Effector memory CD4-positive, alpha-beta T cell (primary cell): Measurements from ENCODE around the gene LIN52.
A peak's percentile ranks its signal among the peaks of the same experiment; 100 is the strongest.

ENCODE experiments used
- DNase-seq, 3 donors: peaks; one replicate each; pipeline ENCODE4 v3.0.0-alpha.2; 2020
- H3K27ac ChIP-seq: 2 replicates; pipeline ENCODE4 v1.7.0; 2013; ENCODE audit warnings: mild to moderate bottlenecking, low read length, moderate library complexity; ENCODE audit not compliant: insufficient read depth, poor library complexity, severe bottlenecking
- H3K27me3 ChIP-seq: replicated peaks from 2 replicates; pipeline ENCODE4 v1.7.0; 2013; ENCODE audit warnings: mild to moderate bottlenecking, low read length; ENCODE audit not compliant: insufficient read depth, control insufficient read depth, poor library complexity, severe bottlenecking
- H3K36me3 ChIP-seq: 2 replicates; pipeline ENCODE4 v1.7.0; 2013; ENCODE audit warnings: mild to moderate bottlenecking, low read length, moderate library complexity; ENCODE audit not compliant: control insufficient read depth, insufficient read depth
- H3K4me1 ChIP-seq: 2 replicates; pipeline ENCODE4 v1.7.0; 2013; ENCODE audit warnings: low read length, mild to moderate bottlenecking; ENCODE audit not compliant: control insufficient read depth, insufficient read depth, poor library complexity, severe bottlenecking
- H3K4me3 ChIP-seq: 2 replicates; pipeline ENCODE4 v1.7.0; 2013; ENCODE audit warnings: low read length, low read depth, mild to moderate bottlenecking; ENCODE audit not compliant: insufficient read depth, poor library complexity, severe bottlenecking
- H3K9me3 ChIP-seq: 2 replicates; pipeline ENCODE4 v1.7.0; 2013; ENCODE audit warnings: mild to moderate bottlenecking, low read length, moderate library complexity; ENCODE audit not compliant: control insufficient read depth

The LIN52 gene

DNA sequence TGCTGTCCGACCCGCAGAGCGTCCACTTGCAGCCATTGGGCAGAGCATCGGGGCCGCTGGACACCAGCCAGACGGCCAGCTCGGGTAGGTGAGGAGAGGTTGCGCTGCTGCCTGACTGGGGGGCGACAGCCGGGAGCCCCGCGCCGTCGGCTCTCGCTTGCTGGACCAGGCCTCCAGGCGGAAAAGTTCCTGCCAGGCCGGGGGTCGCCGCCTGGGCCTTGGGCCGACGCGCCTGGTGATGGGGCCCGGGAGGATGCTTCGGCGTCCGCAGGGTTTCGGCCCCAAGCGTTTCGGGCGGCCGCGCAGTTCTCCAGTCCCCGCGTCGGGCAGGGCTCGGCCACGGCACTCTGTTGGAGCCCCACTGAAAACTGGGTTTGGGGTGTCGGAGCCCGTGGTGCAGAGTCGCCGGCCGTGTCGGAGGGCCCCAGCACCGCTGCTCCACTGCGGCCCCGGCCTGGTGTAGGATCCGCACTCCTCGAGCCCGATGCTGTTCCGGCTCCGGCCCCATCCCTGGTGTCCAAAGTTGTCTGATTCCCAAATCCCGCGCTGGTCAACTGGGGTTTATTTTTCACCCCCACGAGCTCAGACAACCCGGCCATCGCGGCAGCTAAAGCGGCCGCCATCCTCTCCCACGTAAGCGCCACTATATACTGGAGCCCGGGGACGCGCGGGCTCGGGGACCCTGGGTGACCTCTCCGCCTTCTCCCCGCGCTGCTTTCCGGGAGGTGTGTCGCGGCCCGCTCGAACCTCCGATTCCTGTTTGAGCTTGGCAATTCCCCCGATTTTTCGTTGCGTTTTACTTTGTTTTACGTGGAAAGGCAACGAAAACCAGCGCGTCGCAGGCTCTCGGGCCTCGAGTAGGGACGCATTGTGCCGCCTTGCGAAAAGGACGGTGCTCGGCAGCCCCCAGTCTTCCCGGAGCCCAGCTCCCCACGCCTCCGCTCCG is 155.4 kb downstream of the LIN52 start:
- Histone ChIP-seq H3K4me1 (peaks cover 24% of the 10 kb centered on the region), H3K4me3 (peak overlapping the region; percentile 29), H3K9me3 (no peaks in the 10 kb centered on the region), H3K36me3 (no peaks in the 10 kb centered on the region), H3K27me3 (peaks cover 61% of the 10 kb centered on the region), H3K27ac (no peak overlapping the region)
- no peak for DNase-seq

- Histone ChIP-seq H3K36me3 (no peaks in the 10 kb centered on the region), H3K9me3 (no peaks in the 10 kb centered on the region), H3K4me1 (peaks cover 24% of the 10 kb centered on the region), H3K4me3 (peak overlapping the region; percentile 29), H3K27ac (no peak overlapping the region), H3K27me3 (peaks cover 61% of the 10 kb centered on the region)
- no peak for DNase-seq
Observed at GRCh38 chr14:74240794-74241651, 156.3 kb downstream of the LIN52 start.

DNA sequence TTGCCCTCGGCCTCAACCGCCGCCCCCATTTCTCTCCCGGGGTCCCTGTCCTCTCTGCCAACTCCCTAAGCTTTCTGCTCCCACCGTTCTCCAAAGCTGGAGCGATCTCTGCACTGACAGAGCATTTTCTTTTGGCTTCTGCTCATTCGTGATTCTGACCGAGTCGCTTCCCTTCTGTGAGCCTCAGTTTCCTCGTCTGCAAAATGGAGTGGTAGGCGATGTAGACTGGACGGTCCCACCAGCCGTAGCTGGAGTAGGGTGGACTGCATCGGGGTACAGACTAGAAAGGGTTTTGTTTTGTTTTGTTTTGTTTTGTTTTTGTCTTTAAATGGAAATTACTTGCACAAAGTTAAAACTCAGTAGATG is 156.9 kb downstream of the LIN52 start:
- Histone ChIP-seq H3K9me3 (no peaks in the 10 kb centered on the region), H3K4me3 (peak overlapping the region; percentile 29), H3K36me3 (no peaks in the 10 kb centered on the region), H3K4me1 (peaks cover 24% of the 10 kb centered on the region), H3K27ac (no peak overlapping the region), H3K27me3 (peaks cover 61% of the 10 kb centered on the region)
- no peak for DNase-seq

DNA sequence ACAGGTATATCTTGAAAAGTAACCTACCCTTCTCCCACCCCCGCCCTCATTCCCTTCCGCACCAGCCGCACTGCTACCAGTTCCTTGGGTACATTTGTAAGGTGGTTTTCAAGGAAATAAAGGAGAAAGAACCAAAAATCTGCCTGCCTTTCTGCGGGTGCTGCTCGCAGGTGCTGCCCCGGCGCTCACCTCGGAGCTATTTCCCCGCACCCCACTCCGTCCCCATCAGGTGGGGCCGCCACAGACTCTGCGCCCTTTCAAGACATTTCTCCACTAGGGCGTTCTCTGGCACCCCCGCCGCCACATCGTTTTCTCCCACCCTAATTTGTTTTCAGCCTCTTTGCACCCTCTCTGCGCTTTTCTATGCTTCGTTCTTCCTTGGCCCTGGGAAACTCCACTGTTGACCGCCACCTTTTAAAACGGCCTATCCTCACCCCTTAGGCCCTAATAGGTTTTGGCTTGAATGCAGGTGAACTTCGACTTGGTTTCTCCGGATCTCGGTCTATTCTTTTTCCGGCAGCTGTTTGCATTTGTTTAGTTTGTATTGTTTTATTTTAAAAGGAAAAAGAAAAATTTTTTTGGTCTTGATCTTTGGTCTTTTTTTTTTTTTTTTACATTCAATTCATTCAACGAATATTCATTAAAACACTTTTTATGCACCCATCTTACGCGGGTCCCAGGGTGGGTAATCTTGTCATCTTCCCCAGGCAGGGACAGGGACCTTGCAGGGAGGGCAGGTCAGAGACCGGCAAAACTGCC is 157.4 kb downstream of the LIN52 start:
- peaks cover 24% of the 10 kb centered on the region for H3K4me1 ChIP-seq
- DNase-seq, result no peak
- no peak overlapping the region for H3K27ac ChIP-seq
- peaks cover 59% of the 10 kb centered on the region for H3K27me3 ChIP-seq
- H3K9me3 ChIP-seq, result no peaks in the 10 kb centered on the region
- no peak overlapping the region for H3K4me3 ChIP-seq
- H3K36me3 ChIP-seq, result no peaks in the 10 kb centered on the region

DNA sequence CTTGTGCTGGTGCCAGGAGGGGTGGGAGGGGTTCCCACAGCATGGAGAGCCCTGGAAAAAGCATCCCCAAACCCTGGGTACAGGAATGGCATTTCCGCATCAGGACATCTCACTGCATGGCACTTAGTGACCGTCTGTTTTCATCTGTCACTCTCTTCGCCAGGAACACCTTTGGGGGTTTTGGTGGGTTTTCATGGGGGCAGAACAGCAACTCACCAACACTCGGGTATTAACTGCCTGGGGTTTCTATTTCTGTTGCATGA is 158.0 kb downstream of the LIN52 start:
- H3K4me3 ChIP-seq, result no peak overlapping the region
- no peaks in the 10 kb centered on the region for H3K36me3 ChIP-seq
- no peak for DNase-seq
- peaks cover 24% of the 10 kb centered on the region for H3K4me1 ChIP-seq
- peaks cover 62% of the 10 kb centered on the region for H3K27me3 ChIP-seq
- no peak overlapping the region for H3K27ac ChIP-seq
- no peaks in the 10 kb centered on the region for H3K9me3 ChIP-seq

DNA sequence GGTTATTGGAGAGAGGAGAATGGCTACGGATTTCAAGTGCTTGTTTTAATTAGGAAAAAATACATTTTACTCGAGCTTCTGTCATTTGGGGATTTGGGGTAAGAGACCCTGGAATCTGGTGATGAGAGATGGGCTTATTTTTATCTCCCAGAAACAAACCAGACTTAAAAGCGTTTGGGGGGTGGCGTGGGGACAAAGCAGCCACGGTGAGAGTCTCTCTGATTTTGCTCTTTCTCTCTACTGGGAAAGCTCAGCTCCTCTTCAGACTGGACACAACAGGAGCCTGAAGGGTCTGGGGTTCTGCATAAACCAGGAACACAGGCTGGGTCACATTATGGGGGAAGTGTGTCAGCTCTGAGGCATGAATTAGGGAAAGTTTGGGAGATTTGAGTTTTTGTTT is 158.3 kb downstream of the LIN52 start:
- DNase-seq, result no peak
- no peaks in the 10 kb centered on the region for H3K36me3 ChIP-seq
- H3K27ac ChIP-seq, result no peak overlapping the region
- H3K4me1 ChIP-seq, result peaks cover 24% of the 10 kb centered on the region
- no peaks in the 10 kb centered on the region for H3K9me3 ChIP-seq
- no peak overlapping the region for H3K4me3 ChIP-seq
- peaks cover 62% of the 10 kb centered on the region for H3K27me3 ChIP-seq

DNA sequence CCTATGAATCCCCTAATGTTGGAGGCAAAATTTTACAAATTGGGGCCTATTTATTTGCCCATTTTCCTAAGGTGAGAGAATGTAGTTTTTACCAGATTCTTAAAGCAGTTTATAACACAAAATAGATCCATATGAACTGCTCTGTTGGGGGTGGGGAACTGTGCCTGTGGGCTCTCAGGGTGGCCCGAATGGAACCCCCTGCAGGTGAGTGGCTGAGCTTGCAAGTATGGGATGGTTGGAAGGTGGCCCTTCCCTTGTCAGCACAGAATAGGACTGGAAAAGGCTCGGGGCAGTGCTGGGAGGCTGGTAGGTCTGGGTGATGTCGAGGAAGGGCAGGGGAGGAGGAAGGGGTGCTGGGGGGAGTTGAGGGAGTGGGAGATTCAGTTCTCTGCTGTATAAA is 159.4 kb downstream of the LIN52 start:
- no peaks in the 10 kb centered on the region for H3K36me3 ChIP-seq
- no peak overlapping the region for H3K4me3 ChIP-seq
- H3K9me3 ChIP-seq, result no peaks in the 10 kb centered on the region
- no peak overlapping the region for H3K27ac ChIP-seq
- DNase-seq, result no peak
- peaks cover 56% of the 10 kb centered on the region for H3K27me3 ChIP-seq
- H3K4me1 ChIP-seq, result peaks cover 24% of the 10 kb centered on the region

GRCh38 chr14:74245292-74245691 is 160.5 kb downstream of the LIN52 start:
- Histone ChIP-seq H3K36me3 (no peaks in the 10 kb centered on the region), H3K27me3 (peaks cover 44% of the 10 kb centered on the region), H3K4me1 (peaks cover 19% of the 10 kb centered on the region), H3K4me3 (no peak overlapping the region), H3K9me3 (no peaks in the 10 kb centered on the region), H3K27ac (no peak overlapping the region)
- DNase-seq, result no peak

DNA sequence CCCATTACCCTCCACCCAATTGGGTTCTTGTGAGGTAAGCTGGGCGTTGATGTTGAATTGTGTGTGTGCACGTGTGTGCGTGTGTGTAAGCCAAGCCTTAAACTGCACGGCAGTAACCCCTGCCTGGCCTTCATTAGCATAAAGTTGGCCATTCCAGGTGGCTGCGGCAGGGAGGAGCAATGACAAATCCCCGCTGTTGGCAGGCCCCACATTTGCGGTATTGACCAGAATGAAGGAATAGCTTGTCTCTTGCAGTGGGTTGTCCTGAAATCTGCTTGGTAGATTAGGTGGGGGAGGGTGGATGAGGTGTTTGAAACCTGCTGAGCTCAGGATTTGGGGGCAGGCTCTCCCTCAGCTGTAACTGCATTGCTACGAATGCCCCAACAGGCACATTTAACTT is 161.8 kb downstream of the LIN52 start:
- H3K4me3 ChIP-seq, result no peak overlapping the region
- H3K36me3 ChIP-seq, result no peaks in the 10 kb centered on the region
- no peak for DNase-seq
- peaks cover 34% of the 10 kb centered on the region for H3K27me3 ChIP-seq
- H3K4me1 ChIP-seq, result peaks cover 7% of the 10 kb centered on the region
- no peak overlapping the region for H3K27ac ChIP-seq
- no peaks in the 10 kb centered on the region for H3K9me3 ChIP-seq
